Keratinocyte (primary cell): Measurements from ENCODE around the gene SETBP1.

Experiments
- EZH2 ChIP-seq: IDR thresholded peaks from one replicate; pipeline ENCODE4 v1.6.1; 2012; ENCODE audit warnings: inconsistent platforms, mild to moderate bottlenecking, low read length, moderate library complexity
- TF ChIP-seq, protein P1 (sequence below), 3 experiments: IDR thresholded peaks in 1 of 3; conservative IDR thresholded peaks in 1 of 3; optimal IDR thresholded peaks in 1 of 3; 2 replicates in 2 of 3; 3 replicates in 1 of 3; pipeline versions ENCODE3 to v1.5.1; 2011; ENCODE audit warnings: low read length in 3 of 3, mild to moderate bottlenecking in 3 of 3, moderate library complexity in 2 of 3, control low read depth in 1 of 3, inconsistent platforms in 1 of 3; ENCODE audit not compliant: insufficient read depth in 2 of 3; ENCODE audit errors: extremely low read depth in 1 of 3

DNA sequence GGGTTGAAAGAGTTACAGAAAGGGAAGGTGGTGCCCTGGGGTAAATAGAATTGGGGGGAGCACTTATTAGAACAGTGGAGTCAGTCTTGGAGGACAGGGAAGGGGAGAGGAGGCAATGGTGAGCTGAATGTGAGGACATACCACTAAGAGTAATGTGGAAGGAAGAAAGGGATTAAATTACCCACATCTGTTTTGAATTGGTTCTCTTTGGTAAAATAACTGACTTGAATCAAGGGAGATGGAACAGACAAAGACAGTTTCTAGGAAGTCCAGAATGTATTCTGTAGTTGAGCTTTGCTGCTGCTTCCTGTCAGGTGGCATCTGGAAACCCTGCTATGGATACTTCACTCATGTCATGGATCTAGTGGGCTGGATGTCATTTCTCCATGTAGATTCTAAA, 6.7 kb downstream of the SETBP1 start:
- no peak for TF ChIP-seq EZH2
- TF ChIP-seq, protein P1, sequence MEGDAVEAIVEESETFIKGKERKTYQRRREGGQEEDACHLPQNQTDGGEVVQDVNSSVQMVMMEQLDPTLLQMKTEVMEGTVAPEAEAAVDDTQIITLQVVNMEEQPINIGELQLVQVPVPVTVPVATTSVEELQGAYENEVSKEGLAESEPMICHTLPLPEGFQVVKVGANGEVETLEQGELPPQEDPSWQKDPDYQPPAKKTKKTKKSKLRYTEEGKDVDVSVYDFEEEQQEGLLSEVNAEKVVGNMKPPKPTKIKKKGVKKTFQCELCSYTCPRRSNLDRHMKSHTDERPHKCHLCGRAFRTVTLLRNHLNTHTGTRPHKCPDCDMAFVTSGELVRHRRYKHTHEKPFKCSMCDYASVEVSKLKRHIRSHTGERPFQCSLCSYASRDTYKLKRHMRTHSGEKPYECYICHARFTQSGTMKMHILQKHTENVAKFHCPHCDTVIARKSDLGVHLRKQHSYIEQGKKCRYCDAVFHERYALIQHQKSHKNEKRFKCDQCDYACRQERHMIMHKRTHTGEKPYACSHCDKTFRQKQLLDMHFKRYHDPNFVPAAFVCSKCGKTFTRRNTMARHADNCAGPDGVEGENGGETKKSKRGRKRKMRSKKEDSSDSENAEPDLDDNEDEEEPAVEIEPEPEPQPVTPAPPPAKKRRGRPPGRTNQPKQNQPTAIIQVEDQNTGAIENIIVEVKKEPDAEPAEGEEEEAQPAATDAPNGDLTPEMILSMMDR (optimal IDR thresholded peaks at IDR 0.05 in 1 of 3, IDR thresholded peaks at IDR 0.05 in 1 of 3, conservative IDR thresholded peaks at IDR 0.05 in 1 of 3; ENCODE audit: extremely low read depth in 1 of 3, insufficient read depth in 2 of 3, low read length in 3 of 3), result no peak
